Coronary artery (tissue), 2 donors: ENCODE data around the gene INIP.

ENCODE experiments used
- DNase-seq: peaks from one replicate; pipeline ENCODE4 v3.0.0-alpha.2; 2017; ENCODE audit warnings: low spot score
- H3K27ac ChIP-seq, 2 donors: fragments of 200-600 bp; sonication (generic); one replicate each; pipeline ENCODE4 v1.5.1; 2016 to 2019
- H3K4me3 ChIP-seq: fragments of 200-600 bp; sonication (generic); 2 replicates; pipeline ENCODE4 v1.5.1; 2016; ENCODE audit warnings: mild to moderate bottlenecking, moderate library complexity
- CTCF ChIP-seq: fragments of 200-600 bp; sonication (generic); IDR thresholded peaks from one replicate; pipeline ENCODE4 v1.5.1; 2019; ENCODE audit warnings: antibody characterized with exemption

The INIP gene

GRCh38 chr9:112663681-112664080 lies 54.2 kb downstream of the INIP start:
- H3K4me3 ChIP-seq = no peak overlapping the region
- TF ChIP-seq CTCF = no peak
- no peak for DNase-seq
- no peak overlapping the region for H3K27ac ChIP-seq

GRCh38 chr9:112659906-112660305 lies 58.0 kb downstream of the INIP start:
- Histone ChIP-seq H3K4me3 (no peak overlapping the region), H3K27ac (no peak overlapping the region)
- TF ChIP-seq CTCF = no peak
- no peak for DNase-seq

GRCh38 chr9:112655668-112656067 lies 62.2 kb downstream of the INIP start:
- H3K4me3 ChIP-seq = no peak overlapping the region
- no peak for DNase-seq
- H3K27ac ChIP-seq = no peak overlapping the region
- TF ChIP-seq CTCF = no peak

GRCh38 chr9:112654282-112654681 lies 63.6 kb downstream of the INIP start:
- H3K27ac ChIP-seq = no peak overlapping the region
- no peak overlapping the region for H3K4me3 ChIP-seq
- DNase-seq = no peak
- no peak for TF ChIP-seq CTCF

- no peak for DNase-seq
- TF ChIP-seq CTCF = no peak
- Histone ChIP-seq H3K4me3 (no peak overlapping the region), H3K27ac (no peak overlapping the region)
Measured at GRCh38 chr9:112648624-112649023, 69.3 kb downstream of the INIP start.

GRCh38 chr9:112647596-112647995 lies 70.3 kb downstream of the INIP start:
- TF ChIP-seq CTCF = no peak
- no peak for DNase-seq
- no peak overlapping the region for H3K4me3 ChIP-seq
- H3K27ac ChIP-seq = no peak overlapping the region

GRCh38 chr9:112642126-112642525 lies 75.8 kb downstream of the INIP start:
- no peak for TF ChIP-seq CTCF
- no peak for DNase-seq
- H3K27ac ChIP-seq = no peak overlapping the region
- H3K4me3 ChIP-seq = no peak overlapping the region
